ENCODE data around the gene PRPF6. TPM values are rescaled to one million over a fixed set of nuclear protein-coding genes. Genes with fewer than 3 reads are reported as not detected.

Gene PRPF6
- total RNA-seq, 1 donor from 2014 or later = 57.2 TPM

DNA sequence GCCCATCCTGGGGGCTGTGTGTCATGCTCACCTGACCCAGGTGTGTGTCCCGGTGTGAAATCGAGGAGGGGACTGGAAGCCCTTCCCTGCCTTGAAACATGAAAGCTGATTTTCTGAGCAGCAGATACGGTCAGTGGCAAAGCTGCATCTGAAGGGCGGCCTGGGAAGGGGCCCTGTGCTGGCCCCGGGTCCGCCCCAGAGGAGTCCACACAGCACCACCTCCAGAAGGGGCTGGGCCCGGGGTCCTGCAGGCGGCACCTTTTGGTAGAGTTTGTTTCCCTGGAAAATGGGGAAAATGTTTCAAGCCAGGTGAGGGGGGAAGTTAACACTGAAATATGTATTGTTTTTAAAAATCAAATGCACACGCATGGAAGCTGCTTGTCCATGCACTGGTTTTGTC lies 45.5 kb upstream of the PRPF6 start:
- intact Hi-C loops (cut with DNase I) = no loop called here
- ATAC-seq (no peak), DNase-seq (no peak)
- H3K36me3 ChIP-seq = peaks cover 90% of the 10 kb centered on the region
- H3K27me3 ChIP-seq (ENCODE audit: low read depth) = no peaks in the 10 kb centered on the region
- no peaks in the 10 kb centered on the region for H3K4me1 ChIP-seq
- H3K4me3 ChIP-seq = no peak overlapping the region
- H3K27ac ChIP-seq = no peak overlapping the region
- no peak for TF ChIP-seq CTCF (IDR thresholded peaks at IDR 0.05)
- no peaks in the 10 kb centered on the region for H3K9me3 ChIP-seq

GRCh38 chr20:63937596-63937995 lies 43.3 kb upstream of the PRPF6 start:
- Histone ChIP-seq H3K4me1 (peaks cover 11% of the 10 kb centered on the region), H3K27me3 (ENCODE audit: low read depth) (no peaks in the 10 kb centered on the region), H3K4me3 (no peak overlapping the region), H3K27ac (no peak overlapping the region), H3K36me3 (peaks cover 82% of the 10 kb centered on the region), H3K9me3 (no peaks in the 10 kb centered on the region)
- ATAC-seq (no peak), DNase-seq (no peak)
- intact Hi-C loops (cut with DNase I) = no loop called here
- TF ChIP-seq CTCF (IDR thresholded peaks at IDR 0.05) = no peak

GRCh38 chr20:63939061-63939935 lies 41.6 kb upstream of the PRPF6 start:
- Histone ChIP-seq H3K4me3 (no peak overlapping the region), H3K36me3 (peaks cover 84% of the 10 kb centered on the region), H3K9me3 (no peaks in the 10 kb centered on the region), H3K27ac (no peak overlapping the region), H3K27me3 (ENCODE audit: low read depth) (no peaks in the 10 kb centered on the region), H3K4me1 (peaks cover 27% of the 10 kb centered on the region)
- no peak for DNase-seq
- intact Hi-C loops (cut with DNase I) = no loop called here
- TF ChIP-seq CTCF (IDR thresholded peaks at IDR 0.05) = no peak
- ATAC-seq = no peak

- H3K4me1 ChIP-seq = peaks cover 27% of the 10 kb centered on the region
- ATAC-seq (no peak), DNase-seq (no peak)
- no peak overlapping the region for H3K27ac ChIP-seq
- intact Hi-C loops (cut with DNase I) = no loop called here
- H3K9me3 ChIP-seq = no peaks in the 10 kb centered on the region
- no peak overlapping the region for H3K4me3 ChIP-seq
- peaks cover 84% of the 10 kb centered on the region for H3K36me3 ChIP-seq
- no peak for TF ChIP-seq CTCF (IDR thresholded peaks at IDR 0.05)
- H3K27me3 ChIP-seq (ENCODE audit: low read depth) = no peaks in the 10 kb centered on the region
These were observed 40.9 kb upstream of the PRPF6 start for GRCh38 chr20:63940071-63940471.

GRCh38 chr20:63940472-63941266 lies 40.3 kb upstream of the PRPF6 start:
- H3K4me1 ChIP-seq = peaks cover 27% of the 10 kb centered on the region
- DNase-seq (peak; percentile 47), ATAC-seq (peak; percentile 1 to 4)
- peak overlapping the region; percentile 76 for H3K27ac ChIP-seq
- H3K9me3 ChIP-seq = no peaks in the 10 kb centered on the region
- no peaks in the 10 kb centered on the region for H3K27me3 ChIP-seq (ENCODE audit: low read depth)
- H3K36me3 ChIP-seq = peaks cover 84% of the 10 kb centered on the region
- no peak overlapping the region for H3K4me3 ChIP-seq
- intact Hi-C loops (cut with DNase I) = no loop called here
- no peak for TF ChIP-seq CTCF (IDR thresholded peaks at IDR 0.05)

Measured in lower lobe of right lung (tissue), 2 donors.